B cell (primary cell): Measurements from ENCODE around the gene UBXN2A. TPM values are rescaled to one million over a fixed set of nuclear protein-coding genes. Genes with fewer than 3 reads are reported as not detected.

Experiments
- ATAC-seq: fragments of 200-7000 bp; cut with Tn5 transposase; one replicate; pipeline ENCODE4 v1.10.0; 2021; ENCODE audit warnings: low read depth, mild to moderate bottlenecking, moderate number of reproducible peaks, moderate library complexity
- CTCF ChIA-PET: fragments of 350-600 bp; sonication (Branson Sonifier 250); formaldehyde crosslinking; loops from one replicate; lab custom pipeline; 2021; ENCODE audit warnings: antibody characterized with exemption, inconsistent platforms; lab: Charles Lee
- POLR2A ChIA-PET: fragments of 350-600 bp; sonication (Branson Sonifier 250); formaldehyde crosslinking; loops from one replicate; lab custom pipeline; 2021; ENCODE audit warnings: antibody characterized with exemption; lab: Charles Lee
- DNase-seq: peaks from one replicate; pipeline ENCODE4 v3.0.0; 2013
- H2AFZ ChIP-seq: 2 replicates; pipeline ENCODE4 v1.6.1; 2012; ENCODE audit warnings: mild to moderate bottlenecking, low read depth, low read length; ENCODE audit not compliant: insufficient read depth, poor library complexity, severe bottlenecking
- H3K27ac ChIP-seq, 2 donors: 1 replicate in 1 of 2; 2 replicates in 1 of 2; pipeline ENCODE4 v1.5.1; 2012 to 2013; ENCODE audit warnings: low read length in 2 of 2, mild to moderate bottlenecking in 2 of 2, moderate library complexity in 1 of 2
- H3K27me3 ChIP-seq, 4 experiments: fragments of 200-600 bp in 1 of 4; sonication (generic) in 1 of 4; replicated peaks in 1 of 4; 1 replicate in 2 of 4; 2 replicates in 2 of 4; pipeline versions ENCODE4 v1.6.1 to v1.7.0; 2013 to 2016; ENCODE audit warnings: low read length in 3 of 4, mild to moderate bottlenecking in 2 of 4, mixed read lengths in 1 of 4, moderate library complexity in 1 of 4; ENCODE audit not compliant: insufficient read depth in 4 of 4, control insufficient read depth in 3 of 4; ENCODE audit errors: control extremely low read depth in 1 of 4
- H3K36me3 ChIP-seq, 2 experiments: replicated peaks in 1 of 2; 1 replicate in 1 of 2; 2 replicates in 1 of 2; pipeline versions ENCODE4 v1.6.1 to v1.7.1; 2013; ENCODE audit warnings: low read length in 1 of 2; ENCODE audit not compliant: insufficient read depth in 2 of 2, control insufficient read depth in 1 of 2; ENCODE audit errors: control extremely low read depth in 1 of 2, extremely low read depth in 1 of 2
- H3K4me1 ChIP-seq, 2 donors: fragments of 200-600 bp in 1 of 2; sonication (generic) in 1 of 2; 1 replicate in 1 of 2; 2 replicates in 1 of 2; pipeline versions ENCODE4 v1.5.1 to v1.6.1; 2013 to 2017; ENCODE audit warnings: low read length in 2 of 2; ENCODE audit not compliant: control insufficient read depth in 2 of 2, insufficient read depth in 2 of 2
- H3K4me2 ChIP-seq: replicated peaks from 2 replicates; pipeline ENCODE3; 2012; ENCODE audit warnings: mild to moderate bottlenecking, low read depth, low read length; ENCODE audit not compliant: poor library complexity, severe bottlenecking
- H3K4me3 ChIP-seq, 5 experiments: fragments of 200-600 bp in 1 of 5; sonication (generic) in 1 of 5; 1 replicate in 3 of 5; 2 replicates in 2 of 5; pipeline versions ENCODE4 v1.5.1 to v1.7.0; 2011 to 2016; ENCODE audit warnings: low read length in 4 of 5, mild to moderate bottlenecking in 4 of 5, low read depth in 2 of 5, control low read depth in 1 of 5, moderate library complexity in 1 of 5; ENCODE audit not compliant: insufficient read depth in 1 of 5; ENCODE audit errors: control extremely low read depth in 1 of 5, extremely low read depth in 1 of 5
- H3K79me2 ChIP-seq: fragments of 200-600 bp; sonication (generic); one replicate; pipeline ENCODE4 v1.6.0; 2016; ENCODE audit warnings: low read length; ENCODE audit not compliant: control insufficient read depth, insufficient read depth
- H3K9ac ChIP-seq: fragments of 200-600 bp; sonication (generic); 2 replicates; pipeline ENCODE4 v1.6.1; 2017; ENCODE audit warnings: mild to moderate bottlenecking, low read length, moderate library complexity
- H3K9me3 ChIP-seq, 3 donors: one replicate each; pipeline versions ENCODE4 v1.6.1 to v1.7.1; 2013; ENCODE audit warnings: low read length in 2 of 3; ENCODE audit not compliant: control insufficient read depth in 2 of 3, insufficient read depth in 1 of 3; ENCODE audit errors: control extremely low read depth in 1 of 3
- H4K20me1 ChIP-seq: 2 replicates; pipeline ENCODE4 v1.6.0; 2012; ENCODE audit warnings: mild to moderate bottlenecking, low read length; ENCODE audit not compliant: insufficient read depth, control insufficient read depth, poor library complexity, severe bottlenecking
- H3K27ac Mint-ChIP-seq: one replicate; pipeline ENCODE4 v1.8.0; 2021; ENCODE audit warnings: mixed read lengths
- H3K27me3 Mint-ChIP-seq: one replicate; pipeline ENCODE4 v1.8.0; 2021; ENCODE audit warnings: mixed read lengths
- H3K4me1 Mint-ChIP-seq: one replicate; pipeline ENCODE4 v1.8.0; 2021; ENCODE audit warnings: mixed read lengths
- H3K4me3 Mint-ChIP-seq: one replicate; pipeline ENCODE4 v1.8.0; 2021; ENCODE audit warnings: mixed read lengths
- H3K9me3 Mint-ChIP-seq: one replicate; pipeline ENCODE4 v1.8.0; 2022; ENCODE audit warnings: mixed read lengths; ENCODE audit not compliant: insufficient read depth
- EZH2 ChIP-seq: IDR thresholded peaks from 2 replicates; pipeline ENCODE4 v1.6.1; 2012; ENCODE audit warnings: borderline replicate concordance, low read depth, mild to moderate bottlenecking, moderate library complexity, low read length; ENCODE audit not compliant: insufficient read depth, poor library complexity, severe bottlenecking
- WGBS: methylation state at CpG from one replicate; pipeline ENCODE4 v1.1.5; 2013; ENCODE audit warnings: missing lambda C conversion rate; ENCODE audit not compliant: insufficient coverage; 5-methylcytosine and 5-hydroxymethylcytosine counted together
- intact Hi-C: fragments of 100-400 bp; cut with micrococcal nuclease; formaldehyde crosslinking; loops from one replicate; pipeline ENCODE4 v1.10.0; 2022
- polyA plus RNA-seq: library from polyadenylated mRNA; depleted of rRNA; stranded (reverse); fragments of >200 nt; gene quantifications from 2 replicates; pipeline ENCODE4 v1.2.3, GENCODE V29; 2012
- total RNA-seq, 2 donors: library from RNA; stranded (reverse); fragments of 120-200 nt in 1 of 2; gene quantifications; 1 replicate in 1 of 2; 2 replicates in 1 of 2; pipeline versions ENCODE4 v1.2.3 to v1.2.4, GENCODE V29; 2013 to 2022
- TF ChIP-seq, protein P1 (sequence below): fragments of 200-600 bp; IDR thresholded peaks from one replicate; pipeline ENCODE4 v1.8.0; 2022; ENCODE audit warnings: antibody characterized with exemption, mild to moderate bottlenecking

UBXN2A gene
- total and polyA plus RNA-seq, 2 donors (not counting 1 experiment from before 2014, with no cell fraction given) = 2.8 to 13.4 TPM

DNA sequence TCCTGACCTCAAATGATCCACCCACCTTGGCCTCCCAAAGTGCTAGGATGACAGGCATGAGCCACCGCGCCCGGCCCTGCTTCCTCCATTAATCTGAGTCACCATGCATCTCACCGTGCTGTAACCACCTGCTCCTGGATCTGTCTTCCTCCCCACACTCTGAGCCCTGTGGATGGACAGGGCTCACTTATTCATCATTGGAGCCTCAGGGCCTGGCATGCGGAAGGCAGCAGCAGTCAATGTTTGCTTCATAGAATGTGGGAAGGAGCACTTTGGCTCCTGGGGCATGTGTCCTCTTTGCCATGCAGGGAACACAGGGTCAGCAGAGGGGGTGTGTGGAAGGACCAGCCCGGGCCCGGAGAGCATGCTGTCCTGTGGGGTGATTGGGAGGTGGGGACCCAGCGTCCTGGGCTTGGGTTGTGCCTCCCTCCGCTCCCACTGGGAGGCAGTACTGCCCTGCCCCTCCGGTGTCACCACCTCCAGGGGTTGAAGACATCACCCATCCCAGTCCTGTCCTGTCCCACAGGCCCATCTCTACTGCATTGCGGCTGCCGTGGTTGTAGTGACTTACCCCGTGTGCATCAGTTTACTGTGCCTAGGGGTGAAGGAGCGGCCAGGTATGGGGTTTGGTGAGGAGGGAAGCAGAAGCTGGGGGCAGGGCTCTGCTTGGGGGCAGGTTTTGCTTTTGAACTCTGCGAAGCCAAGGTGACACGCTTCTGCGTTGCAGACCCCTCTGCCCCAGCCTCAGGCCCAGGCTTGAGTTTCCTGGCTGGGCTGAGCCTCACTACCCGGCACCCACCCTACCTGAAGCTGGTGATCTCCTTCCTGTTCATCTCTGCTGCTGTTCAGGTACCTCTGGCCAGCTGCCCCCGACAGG is 81.1 kb downstream of the UBXN2A start:
- H3K4me3 Mint-ChIP-seq = no peak overlapping the region
- H3K27ac Mint-ChIP-seq = no peak overlapping the region
- Histone ChIP-seq H3K9me3 (no peaks in the 10 kb centered on the region), H2AFZ (no peak overlapping the region), H3K79me2 (no peaks in the 10 kb centered on the region), H3K36me3 (peaks cover 2 to 13% of the 10 kb centered on the region in 2 experiments), H3K27me3 (no peaks in the 10 kb centered on the region), H3K4me2 (no peak overlapping the region), H3K9ac (no peak overlapping the region), H3K4me1 (no peaks in the 10 kb centered on the region), H3K4me3 (no peak overlapping the region), H3K27ac (no peak overlapping the region), H4K20me1 (no peaks in the 10 kb centered on the region)
- no peaks in the 10 kb centered on the region for H3K27me3 Mint-ChIP-seq
- no peak for DNase-seq
- WGBS = 90% methylated on average over 13 of the region's 19 CpGs
- CTCF ChIA-PET = no interaction called here
- TF ChIP-seq, protein P1, sequence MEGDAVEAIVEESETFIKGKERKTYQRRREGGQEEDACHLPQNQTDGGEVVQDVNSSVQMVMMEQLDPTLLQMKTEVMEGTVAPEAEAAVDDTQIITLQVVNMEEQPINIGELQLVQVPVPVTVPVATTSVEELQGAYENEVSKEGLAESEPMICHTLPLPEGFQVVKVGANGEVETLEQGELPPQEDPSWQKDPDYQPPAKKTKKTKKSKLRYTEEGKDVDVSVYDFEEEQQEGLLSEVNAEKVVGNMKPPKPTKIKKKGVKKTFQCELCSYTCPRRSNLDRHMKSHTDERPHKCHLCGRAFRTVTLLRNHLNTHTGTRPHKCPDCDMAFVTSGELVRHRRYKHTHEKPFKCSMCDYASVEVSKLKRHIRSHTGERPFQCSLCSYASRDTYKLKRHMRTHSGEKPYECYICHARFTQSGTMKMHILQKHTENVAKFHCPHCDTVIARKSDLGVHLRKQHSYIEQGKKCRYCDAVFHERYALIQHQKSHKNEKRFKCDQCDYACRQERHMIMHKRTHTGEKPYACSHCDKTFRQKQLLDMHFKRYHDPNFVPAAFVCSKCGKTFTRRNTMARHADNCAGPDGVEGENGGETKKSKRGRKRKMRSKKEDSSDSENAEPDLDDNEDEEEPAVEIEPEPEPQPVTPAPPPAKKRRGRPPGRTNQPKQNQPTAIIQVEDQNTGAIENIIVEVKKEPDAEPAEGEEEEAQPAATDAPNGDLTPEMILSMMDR = no peak
- TF ChIP-seq EZH2 = no peak
- H3K4me1 Mint-ChIP-seq = no peaks in the 10 kb centered on the region
- no peak for ATAC-seq
- H3K9me3 Mint-ChIP-seq = no peaks in the 10 kb centered on the region
- intact Hi-C loops = no loop called here
- POLR2A ChIA-PET = no interaction called here

DNA sequence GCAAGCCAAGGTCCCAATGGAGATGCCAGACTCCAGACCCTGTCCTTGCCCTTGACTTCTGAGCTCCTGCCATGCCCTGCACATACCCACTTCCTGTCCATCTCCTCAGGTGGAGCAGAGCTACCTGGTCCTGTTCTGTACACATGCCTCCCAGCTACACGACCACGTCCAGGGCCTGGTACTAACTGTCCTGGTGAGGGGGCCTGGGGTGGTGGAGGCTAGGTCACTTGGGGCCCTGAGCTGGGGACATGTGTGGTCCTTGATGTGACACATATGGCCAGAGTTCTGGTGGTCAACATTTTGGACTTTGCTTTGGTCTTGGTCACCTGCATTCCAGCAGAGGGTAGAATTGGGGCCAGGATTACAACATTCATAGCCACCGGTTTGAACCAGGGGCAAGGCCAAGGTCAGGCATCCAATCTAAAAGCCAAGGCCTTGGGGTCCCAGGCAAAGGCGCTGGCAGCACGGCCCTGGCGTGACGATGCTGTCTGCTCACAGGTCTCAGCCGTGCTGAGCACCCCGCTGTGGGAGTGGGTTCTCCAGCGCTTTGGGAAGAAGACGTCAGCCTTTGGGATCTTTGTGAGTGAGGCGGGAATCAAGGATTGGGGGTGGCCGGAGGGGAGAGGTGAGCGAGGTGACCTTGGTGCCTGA is 82.2 kb downstream of the UBXN2A start:
- no peak overlapping the region for H3K4me3 Mint-ChIP-seq
- Histone ChIP-seq H2AFZ (no peak overlapping the region), H3K4me3 (no peak overlapping the region), H3K27me3 (no peaks in the 10 kb centered on the region), H3K27ac (no peak overlapping the region), H3K36me3 (peaks cover 2 to 16% of the 10 kb centered on the region in 2 experiments), H3K9me3 (no peaks in the 10 kb centered on the region), H4K20me1 (no peaks in the 10 kb centered on the region), H3K79me2 (no peaks in the 10 kb centered on the region), H3K9ac (no peak overlapping the region), H3K4me1 (no peaks in the 10 kb centered on the region), H3K4me2 (no peak overlapping the region)
- H3K27me3 Mint-ChIP-seq = no peaks in the 10 kb centered on the region
- H3K4me1 Mint-ChIP-seq = no peaks in the 10 kb centered on the region
- intact Hi-C loops = no loop called here
- H3K9me3 Mint-ChIP-seq = no peaks in the 10 kb centered on the region
- no peak for DNase-seq
- H3K27ac Mint-ChIP-seq = no peak overlapping the region
- no peak for TF ChIP-seq EZH2
- TF ChIP-seq, protein P1 = no peak
- ChIA-PET POLR2A (no interaction called here), CTCF (no interaction called here)
- no peak for ATAC-seq
- 99% methylated on average over 12 of the region's 14 CpGs for WGBS
